ENCODE results near the gene TBCD. TPM values are rescaled to one million over a fixed set of nuclear protein-coding genes. Genes with fewer than 3 reads are reported as not detected.
A peak's percentile ranks its signal among the peaks of the same experiment; 100 is the strongest.

Gene TBCD
- total and polyA plus RNA-seq, 9 of the 15 experiments (the other 6 are each of a cell fraction or from before 2014, with no cell fraction given): 8.9 to 98.5 (median 28.0) TPM

DNA sequence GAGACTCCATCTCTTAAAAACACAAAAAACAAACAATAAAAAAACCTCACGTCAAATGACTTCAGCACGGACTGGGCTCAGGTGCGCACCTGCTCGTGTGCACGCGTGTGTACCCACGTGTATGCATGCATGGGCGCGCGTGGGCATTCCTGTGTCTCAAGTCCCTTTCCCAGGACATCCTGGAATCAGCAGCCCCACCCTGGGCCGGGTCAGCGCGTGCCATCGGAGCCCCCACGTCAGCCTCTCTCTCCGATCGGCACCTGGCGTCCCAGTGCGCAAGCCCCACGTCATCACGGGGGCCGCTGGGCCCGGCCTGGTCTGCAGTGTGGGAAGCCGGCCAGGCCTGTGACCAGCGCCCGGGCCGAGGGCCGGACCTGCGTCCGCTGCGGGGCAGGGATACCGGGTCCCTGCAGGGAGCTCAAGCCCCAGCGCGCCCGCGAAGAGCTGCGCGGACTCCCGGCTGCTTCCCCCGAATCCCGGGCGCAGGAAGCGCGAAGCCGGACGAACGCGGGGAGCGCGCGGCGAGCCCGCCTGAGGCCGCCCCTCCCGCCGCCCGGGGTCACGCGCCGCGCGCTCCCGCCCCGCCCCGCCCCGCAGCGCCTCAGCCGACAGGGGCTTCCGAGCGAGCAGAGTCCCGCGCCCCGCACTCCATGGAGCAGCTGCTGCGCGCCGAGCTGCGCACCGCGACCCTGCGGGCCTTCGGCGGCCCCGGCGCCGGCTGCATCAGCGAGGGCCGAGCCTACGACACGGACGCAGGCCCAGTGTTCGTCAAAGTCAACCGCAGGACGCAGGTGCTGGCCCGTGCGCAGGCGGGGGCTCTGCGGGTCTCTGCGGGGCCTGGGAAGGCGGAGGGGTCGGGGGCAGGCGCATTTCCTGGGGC is 16.6 kb upstream of the TBCD start, which contains the start of gene FN3K (continued):
- TF ChIP-seq E2F1 (CRISPR knock-in tag; IDR thresholded peaks at IDR 0.05) (peak; percentile 66; the same call in 1 of the 2 replicates), ATF7 (IDR thresholded peaks at IDR 0.05) (peak; percentile 73), CTCF (IDR thresholded peaks at IDR 0.05 in 2 of 3, conservative IDR thresholded peaks at IDR 0.05 in 1 of 3; ENCODE audit: insufficient read depth in 2 of 3, low read depth in 1 of 3, low read length in 3 of 3) (peak in 1 of 3 experiments; percentile 1; a peak in 1 of 6 replicates), ZFP91 (CRISPR knock-in tag; IDR thresholded peaks at IDR 0.05) (no peak), MXI1 (IDR thresholded peaks at IDR 0.05; ENCODE audit: low read depth, low read length) (no peak), EP300 (IDR thresholded peaks at IDR 0.05; ENCODE audit: low read length) (no peak), ZNF23 (CRISPR knock-in tag; IDR thresholded peaks at IDR 0.05) (no peak), U2AF1 (optimal IDR thresholded peaks at IDR 0.05; ENCODE audit: low read depth, low read length) (no peak), PTBP1 (IDR thresholded peaks at IDR 0.05; ENCODE audit: low read depth, low read length) (no peak), CREB5 (CRISPR knock-in tag; IDR thresholded peaks at IDR 0.05) (no peak), ZNF830 (CRISPR knock-in tag; IDR thresholded peaks at IDR 0.05) (no peak), CTBP1 (IDR thresholded peaks at IDR 0.05; ENCODE audit: borderline replicate concordance) (peak; percentile 78), DEAF1 (CRISPR knock-in tag; IDR thresholded peaks at IDR 0.05) (no peak)
- TF ChIP-seq, protein P1, sequence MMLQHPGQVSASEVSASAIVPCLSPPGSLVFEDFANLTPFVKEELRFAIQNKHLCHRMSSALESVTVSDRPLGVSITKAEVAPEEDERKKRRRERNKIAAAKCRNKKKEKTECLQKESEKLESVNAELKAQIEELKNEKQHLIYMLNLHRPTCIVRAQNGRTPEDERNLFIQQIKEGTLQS (IDR thresholded peaks at IDR 0.05): peak; percentile 27; the same call in 1 of the 2 replicates
- TF ChIP-seq, protein P1 (CRISPR knock-in tag; conservative IDR thresholded peaks at IDR 0.05): no peak
- TF ChIP-seq, protein P2, sequence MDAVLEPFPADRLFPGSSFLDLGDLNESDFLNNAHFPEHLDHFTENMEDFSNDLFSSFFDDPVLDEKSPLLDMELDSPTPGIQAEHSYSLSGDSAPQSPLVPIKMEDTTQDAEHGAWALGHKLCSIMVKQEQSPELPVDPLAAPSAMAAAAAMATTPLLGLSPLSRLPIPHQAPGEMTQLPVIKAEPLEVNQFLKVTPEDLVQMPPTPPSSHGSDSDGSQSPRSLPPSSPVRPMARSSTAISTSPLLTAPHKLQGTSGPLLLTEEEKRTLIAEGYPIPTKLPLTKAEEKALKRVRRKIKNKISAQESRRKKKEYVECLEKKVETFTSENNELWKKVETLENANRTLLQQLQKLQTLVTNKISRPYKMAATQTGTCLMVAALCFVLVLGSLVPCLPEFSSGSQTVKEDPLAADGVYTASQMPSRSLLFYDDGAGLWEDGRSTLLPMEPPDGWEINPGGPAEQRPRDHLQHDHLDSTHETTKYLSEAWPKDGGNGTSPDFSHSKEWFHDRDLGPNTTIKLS (IDR thresholded peaks at IDR 0.05; ENCODE audit: borderline replicate concordance, low read depth): peak; percentile 80
